Neural cell (in vitro differentiated cells): ENCODE measurements around the gene AHI1.

Experiments
- CTCF ChIP-seq: fragments of 450-650 bp; IDR thresholded peaks from 2 replicates; pipeline ENCODE4 v1.5.1; 2014; ENCODE audit warnings: antibody characterized with exemption, mild to moderate bottlenecking, moderate library complexity; ENCODE audit not compliant: poor library complexity, severe bottlenecking
- EP300 ChIP-seq: fragments of 450-650 bp; conservative IDR thresholded peaks from 2 replicates; pipeline ENCODE4 v1.6.1; 2014; ENCODE audit warnings: antibody characterized with exemption, mild to moderate bottlenecking, moderate library complexity; ENCODE audit not compliant: poor library complexity, severe bottlenecking
- POLR2AphosphoS5 ChIP-seq: IDR thresholded peaks from 2 replicates; pipeline ENCODE4 v1.6.1; 2012
- REST ChIP-seq: IDR thresholded peaks from 2 replicates; pipeline ENCODE4 v1.6.1; 2012; ENCODE audit warnings: borderline replicate concordance
- SMC3 ChIP-seq: fragments of 450-650 bp; conservative IDR thresholded peaks from 2 replicates; pipeline ENCODE4 v1.6.1; 2014; ENCODE audit warnings: antibody characterized with exemption, mild to moderate bottlenecking, moderate library complexity; ENCODE audit not compliant: poor library complexity

GRCh38 chr6:135304883-135305282 lies 192.7 kb downstream of the AHI1 start:
- TF ChIP-seq CTCF (no peak), REST (no peak), SMC3 (no peak), POLR2AphosphoS5 (no peak), EP300 (no peak)
